Ovary (tissue), 9 donors: ENCODE data around the gene KCNIP1. TPM values are rescaled to one million over a fixed set of nuclear protein-coding genes. Genes with fewer than 3 reads are reported as not detected.

ENCODE experiments used
- DNase-seq, 5 donors: peaks; one replicate each; pipeline ENCODE4 v3.0.0-alpha.2; 2019 to 2020
- H3K27ac ChIP-seq, 2 donors: fragments of 200-600 bp; one replicate each; pipeline versions ENCODE4 v1.5.1 to v1.8.0; 2019 to 2022
- H3K27me3 ChIP-seq: fragments of 200-600 bp; one replicate; pipeline ENCODE4 v1.8.0; 2022
- H3K36me3 ChIP-seq: fragments of 200-600 bp; sonication (generic); one replicate; pipeline ENCODE4 v1.5.1; 2019
- H3K4me1 ChIP-seq: one replicate; pipeline ENCODE4 v1.8.1; 2013; ENCODE audit warnings: mild to moderate bottlenecking, moderate library complexity; ENCODE audit not compliant: insufficient read depth
- H3K4me3 ChIP-seq: fragments of 200-600 bp; sonication (generic); one replicate; pipeline ENCODE4 v1.5.1; 2017
- H3K9me3 ChIP-seq, 2 donors: fragments of 200-600 bp in 1 of 2; sonication (generic) in 1 of 2; one replicate each; pipeline versions ENCODE4 v1.5.1 to v1.8.1; 2013 to 2019; ENCODE audit warnings: mild to moderate bottlenecking in 1 of 2, moderate library complexity in 1 of 2
- CTCF ChIP-seq, 3 donors: fragments of 450-650 bp in 2 of 3; fragments of 200-600 bp in 1 of 3; IDR thresholded peaks; one replicate each; pipeline versions ENCODE4 v1.5.1 to v1.8.0; 2016 to 2022; ENCODE audit warnings: antibody characterized with exemption in 3 of 3, mild to moderate bottlenecking in 1 of 3
- EP300 ChIP-seq: sonication (generic); formaldehyde crosslinking; IDR thresholded peaks from one replicate; pipeline ENCODE4 v1.6.1; 2017; ENCODE audit warnings: antibody characterized with exemption
- POLR2A ChIP-seq: fragments of 450-650 bp; IDR thresholded peaks from one replicate; pipeline ENCODE4 v1.6.1; 2017; ENCODE audit warnings: antibody characterized with exemption, mild to moderate bottlenecking, moderate library complexity
- WGBS, 3 donors: extraction: QIAGEN DNeasy Blood & Tissue Kit in 1 of 3; methylation state at CpG; one replicate each; pipeline versions ENCODE4 v1.1.5 to v1.1.7; 2013 to 2017; 5-methylcytosine and 5-hydroxymethylcytosine counted together
- intact Hi-C, 4 donors: fragments of 100-400 bp; cut with DNase I; formaldehyde crosslinking; loops; one replicate each; pipeline versions ENCODE4 v1.11.0 to v1.15.1; 2022 to 2023
- polyA plus RNA-seq, 2 donors: library from polyadenylated mRNA; stranded (reverse); fragments of 200-250 nt in 1 of 2; fragments of 350-450 nt in 1 of 2; fragmentation: Illumina TruSeq in 1 of 2; extraction: RNeasy Lipid Tissue Mini Kit (QIAGEN cat#74804) in 1 of 2; gene quantifications; one replicate each; pipeline ENCODE4 v1.2.3, GENCODE V29; 2013 to 2014
- total RNA-seq, 7 donors: library from RNA; depleted of rRNA in 2 of 7; stranded (reverse); fragments of >200 nt in 2 of 7; fragmentation: NEBNext Ultra II Directional in 3 of 7; extraction: Animal tissue kit (Norgen Biotek cat#: 25700) in 3 of 7; gene quantifications; one replicate each; pipeline versions ENCODE4 v1.1.0 to v1.2.4, GENCODE V29; 2016 to 2023
- donor health status: DM: no; HTN: no; CAD: no; lungs with moderate emphysema.
- donor health status: DM: no; HTN: no; CAD: no.
- donor health status: Bipolar disorder and iron deficiency.
- donor health status: DM: yes; HTN: yes; CAD: no.
- donor health status: DM: no; HTN: no; CAD: no.
- donor health status: DM: yes; HTN: yes; CAD: no.

Gene KCNIP1
- total and polyA plus RNA-seq, 9 donors: 0.20 to 2.2 (median 0.66) TPM

GRCh38 chr5:170635706-170636105 is 131.9 kb downstream of the KCNIP1 start:
- Histone ChIP-seq H3K4me3 (no peak overlapping the region), H3K27me3 (no peaks in the 10 kb centered on the region), H3K4me1 (peaks cover 10% of the 10 kb centered on the region), H3K9me3 (no peaks in the 10 kb centered on the region), H3K36me3 (no peaks in the 10 kb centered on the region), H3K27ac (no peak overlapping the region)
- DNase-seq: no peak
- TF ChIP-seq CTCF (IDR thresholded peaks at IDR 0.05): no peak
- no peak for TF ChIP-seq EP300
- no peak for TF ChIP-seq POLR2A
- WGBS, 3 donors: 84 to 90% (median 88%) methylated on average over 3 of the region's 3 CpGs
- intact Hi-C loops: no loop called here

- Histone ChIP-seq H3K36me3 (no peaks in the 10 kb centered on the region), H3K4me1 (peaks cover 10% of the 10 kb centered on the region), H3K9me3 (no peaks in the 10 kb centered on the region), H3K27ac (no peak overlapping the region), H3K27me3 (no peaks in the 10 kb centered on the region), H3K4me3 (no peak overlapping the region)
- no peak for DNase-seq
- WGBS, 3 donors: 91 to 92% (median 92%) methylated on average over 11 of the region's 11 CpGs
- TF ChIP-seq CTCF (IDR thresholded peaks at IDR 0.05) (no peak), POLR2A (no peak), EP300 (no peak)
- intact Hi-C loops: no loop called here
Observed at GRCh38 chr5:170636206-170636605, 132.4 kb downstream of the KCNIP1 start.

- Histone ChIP-seq H3K27me3 (no peaks in the 10 kb centered on the region), H3K9me3 (no peaks in the 10 kb centered on the region), H3K4me1 (peaks cover 10% of the 10 kb centered on the region), H3K4me3 (no peak overlapping the region), H3K27ac (no peak overlapping the region), H3K36me3 (no peaks in the 10 kb centered on the region)
- TF ChIP-seq EP300 (no peak), CTCF (IDR thresholded peaks at IDR 0.05) (no peak), POLR2A (no peak)
- DNase-seq: no peak
- intact Hi-C loops: no loop called here
- 84 to 93% (median 91%) methylated on average over 8 of the region's 8 CpGs for WGBS, 3 donors
Observed at GRCh38 chr5:170636801-170637477, 133.1 kb downstream of the KCNIP1 start.

- no peak for DNase-seq
- intact Hi-C loops: no loop called here
- TF ChIP-seq POLR2A (no peak), EP300 (no peak), CTCF (IDR thresholded peaks at IDR 0.05) (no peak)
- Histone ChIP-seq H3K4me3 (no peak overlapping the region), H3K9me3 (no peaks in the 10 kb centered on the region), H3K27me3 (no peaks in the 10 kb centered on the region), H3K27ac (no peak overlapping the region), H3K36me3 (no peaks in the 10 kb centered on the region), H3K4me1 (peaks cover 8% of the 10 kb centered on the region)
- WGBS, 3 donors: 77 to 97% (median 90%) methylated on average over 4 of the region's 4 CpGs
Observed at GRCh38 chr5:170638051-170638450, 134.2 kb downstream of the KCNIP1 start.
